Fibroblast of skin of right biceps (primary cell): Measurements from ENCODE around the gene TTC7B.

Source experiments
- DNase-seq: peaks from one replicate; pipeline ENCODE4 v3.0.0-alpha.2; 2013

TTC7B gene

DNA sequence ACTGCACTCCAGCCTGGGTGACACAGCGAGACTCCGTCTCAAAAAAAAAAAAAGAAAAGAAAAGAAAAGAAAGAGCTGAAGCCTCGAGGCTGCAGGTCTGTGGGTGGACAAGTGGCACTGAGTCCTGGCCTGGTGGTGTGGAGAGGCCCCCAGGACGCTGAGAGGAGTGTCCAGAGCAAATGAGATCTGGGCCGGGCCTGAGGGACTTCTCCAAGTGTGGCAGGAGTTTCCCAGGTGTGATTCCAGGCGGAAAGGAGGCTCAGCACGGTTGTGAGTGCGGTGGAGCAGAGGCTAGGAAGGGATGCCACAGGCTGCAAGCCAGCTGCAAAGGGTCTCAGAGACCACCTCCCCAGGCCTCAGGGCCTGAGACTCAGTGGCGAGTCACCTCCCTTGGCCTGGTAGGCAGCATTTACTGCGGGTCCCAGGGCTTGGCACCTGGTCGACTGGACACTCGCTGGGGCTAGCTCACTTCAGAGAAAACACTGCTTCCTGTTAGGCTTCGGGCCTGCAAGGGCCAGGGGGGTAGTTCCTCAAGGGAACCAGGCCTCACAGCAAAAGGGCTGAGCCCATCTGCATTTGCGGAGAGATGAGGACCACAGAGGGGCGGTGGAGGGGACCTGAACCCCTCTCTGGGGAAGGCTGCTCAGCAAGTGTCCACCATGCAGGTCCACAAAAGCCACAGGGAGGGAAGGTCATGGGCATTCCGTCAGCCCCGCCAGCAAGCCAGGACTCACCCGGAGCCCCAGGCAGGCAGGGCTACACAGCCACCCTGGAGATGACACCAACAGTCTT, 11.7 kb downstream of the TTC7B start:
- no peak for DNase-seq

DNA sequence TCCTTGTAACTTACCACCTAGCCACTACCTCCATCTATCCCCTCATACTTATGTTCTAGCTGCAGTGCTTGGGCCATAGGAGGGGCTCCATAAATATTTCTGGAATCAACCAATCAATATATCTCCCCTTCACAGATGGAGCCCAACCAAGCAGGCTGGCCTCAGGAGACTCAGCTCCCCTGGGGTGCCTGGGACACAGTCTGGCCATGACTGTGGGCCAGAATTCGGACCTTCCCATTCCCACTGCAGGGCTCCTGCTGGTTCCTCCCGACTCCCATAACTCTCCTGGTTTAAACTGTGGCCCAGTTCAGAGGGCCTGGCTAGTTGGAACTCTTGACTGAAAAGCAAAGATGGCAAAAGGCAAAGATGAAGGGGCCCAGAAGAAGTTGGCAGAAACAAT, 13.0 kb downstream of the TTC7B start:
- DNase-seq = no peak

DNA sequence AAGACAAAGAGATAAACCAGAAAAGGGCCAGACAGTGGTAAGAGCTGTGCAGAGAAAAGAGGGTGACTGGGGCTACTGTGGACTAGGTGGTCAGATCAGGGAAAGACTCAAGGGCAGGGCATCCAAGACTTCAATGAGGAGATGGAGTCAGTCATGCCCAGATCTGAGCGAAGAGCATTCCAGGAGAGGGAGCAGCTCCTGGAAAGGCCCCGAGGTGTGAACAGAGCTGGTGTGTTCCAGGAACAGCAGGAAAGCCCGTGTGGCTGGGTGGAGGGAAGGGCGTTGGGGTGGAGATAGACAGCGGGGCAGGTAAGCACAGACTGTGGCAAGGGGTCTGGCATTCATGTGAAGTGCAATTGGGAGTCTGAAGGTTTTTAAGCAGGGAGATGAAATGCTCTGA, 16.8 kb downstream of the TTC7B start:
- DNase-seq = no peak

GRCh38 chr14:90797919-90798318, 18.3 kb downstream of the TTC7B start:
- no peak for DNase-seq

DNA sequence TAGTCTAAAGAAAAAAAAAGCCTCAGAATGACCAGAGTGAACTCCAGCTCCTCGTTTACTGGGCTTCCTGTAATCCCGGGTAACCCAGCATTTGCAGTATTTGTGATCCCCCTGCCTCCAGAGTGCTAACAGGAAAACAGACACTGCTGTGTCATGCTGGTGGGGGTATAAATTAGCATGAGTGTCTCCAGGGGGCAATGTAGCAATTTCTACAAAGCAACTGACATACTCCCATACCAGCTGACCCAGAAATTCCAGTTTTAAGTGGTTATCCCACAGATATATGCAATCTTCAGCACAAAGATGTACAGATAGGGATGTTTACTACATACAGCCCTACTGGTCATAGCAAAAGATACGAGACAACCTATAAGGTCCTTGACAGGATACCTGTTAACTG, 18.8 kb downstream of the TTC7B start:
- peak; percentile 57 for DNase-seq

- DNase-seq = no peak
Measured at GRCh38 chr14:90796329-90796728, 19.9 kb downstream of the TTC7B start.

DNA sequence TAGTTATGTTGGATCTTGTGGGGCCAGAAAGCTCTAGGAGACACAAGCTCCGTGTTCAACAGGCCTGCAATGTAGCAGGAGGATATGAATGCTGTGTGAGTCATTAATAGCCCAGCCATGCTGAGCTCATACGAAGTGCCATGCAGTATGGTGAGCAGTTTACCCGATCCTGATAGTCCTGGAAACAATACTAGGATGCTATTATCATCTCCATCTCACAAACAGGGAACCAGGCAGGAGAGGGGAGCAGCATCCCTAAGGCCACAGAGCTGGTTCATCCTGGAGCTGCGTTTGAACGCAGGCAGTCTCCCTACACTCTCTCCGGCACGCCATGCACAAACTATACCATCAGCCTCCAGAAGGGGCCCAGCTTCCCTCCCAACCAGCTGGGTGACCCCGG, 20.5 kb downstream of the TTC7B start:
- DNase-seq = peak; percentile 88

DNA sequence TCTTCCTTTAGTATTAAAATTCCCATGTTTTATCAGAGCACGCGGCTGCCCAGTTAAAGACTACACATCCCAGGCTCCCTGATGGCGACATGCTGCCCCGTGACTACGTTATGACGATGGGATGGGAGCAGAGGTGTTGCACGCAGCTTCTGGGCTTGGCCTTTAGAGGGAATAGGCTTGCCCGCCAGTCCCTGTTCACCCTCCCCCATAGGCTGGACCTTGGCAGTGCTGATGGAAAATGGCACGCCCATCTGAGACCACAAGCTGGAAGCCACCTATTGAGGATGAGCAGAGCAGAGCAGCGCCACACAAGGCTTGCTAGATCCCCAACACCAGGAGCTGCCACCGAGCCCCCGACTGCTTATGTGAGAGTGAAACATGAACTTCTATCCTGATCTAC, 24.7 kb downstream of the TTC7B start:
- no peak for DNase-seq

- no peak for DNase-seq
Measured at GRCh38 chr14:90788031-90788430, 28.2 kb downstream of the TTC7B start.

DNA sequence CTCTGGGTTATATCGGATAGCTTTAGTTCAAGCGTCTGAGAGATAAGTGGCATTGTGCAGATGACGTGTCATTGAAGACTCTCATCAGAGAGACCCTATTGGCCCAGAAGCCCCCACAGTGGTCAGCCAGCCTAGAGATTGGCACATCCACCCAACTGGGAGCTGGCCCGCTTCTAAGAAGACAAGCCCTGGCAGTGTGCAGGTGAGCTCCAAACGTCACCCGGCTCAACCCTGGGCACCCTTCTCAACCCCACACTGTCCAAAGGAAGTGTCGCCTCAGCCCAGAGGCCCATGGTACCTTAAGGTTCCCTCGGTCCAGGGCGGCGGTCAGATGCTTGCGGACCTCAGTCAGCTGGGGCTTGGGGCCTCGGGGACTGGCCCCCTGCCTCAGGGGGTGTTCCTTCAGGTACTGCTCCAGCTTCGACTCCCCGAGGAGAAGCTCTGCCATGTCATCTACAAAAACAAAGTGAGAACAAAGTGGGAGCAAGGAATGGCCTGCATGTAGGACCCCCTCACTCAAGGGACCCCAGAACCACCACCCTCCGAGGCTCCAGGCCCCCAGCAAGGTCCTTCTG, 30.3 kb downstream of the TTC7B start:
- no peak for DNase-seq

GRCh38 chr14:90785471-90785870, 30.8 kb downstream of the TTC7B start:
- peak; percentile 44 for DNase-seq

- DNase-seq = no peak
Measured at GRCh38 chr14:90784621-90785270, 31.5 kb downstream of the TTC7B start.

GRCh38 chr14:90783344-90783743, 32.9 kb downstream of the TTC7B start:
- no peak for DNase-seq

- DNase-seq = no peak
Measured at GRCh38 chr14:90782892-90783291, 33.3 kb downstream of the TTC7B start.

DNA sequence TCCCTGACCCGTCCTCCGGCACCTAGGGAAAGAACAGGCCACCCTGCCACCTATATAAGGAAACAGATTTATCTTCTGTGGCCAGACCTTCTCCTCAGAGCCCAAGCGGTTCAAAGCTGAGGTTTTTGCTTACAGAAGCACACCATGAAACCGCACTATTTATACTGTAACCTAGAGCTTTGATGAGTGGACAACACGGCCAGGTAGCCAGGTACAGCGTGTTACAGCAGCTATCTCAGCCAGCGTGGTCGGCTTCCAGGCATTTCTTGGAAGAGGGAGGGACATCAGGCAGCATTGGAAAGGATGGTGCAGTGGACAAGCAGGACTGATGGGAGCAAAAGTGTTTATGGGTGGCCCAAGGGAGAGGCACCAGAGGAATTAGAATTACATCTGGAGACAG, 34.4 kb downstream of the TTC7B start:
- DNase-seq = no peak

- peak; percentile 22 for DNase-seq
Measured at GRCh38 chr14:90781344-90781761, 34.9 kb downstream of the TTC7B start.

GRCh38 chr14:90780519-90780918, 35.7 kb downstream of the TTC7B start:
- DNase-seq = no peak

GRCh38 chr14:90778571-90779255, 37.5 kb downstream of the TTC7B start:
- DNase-seq = no peak

DNA sequence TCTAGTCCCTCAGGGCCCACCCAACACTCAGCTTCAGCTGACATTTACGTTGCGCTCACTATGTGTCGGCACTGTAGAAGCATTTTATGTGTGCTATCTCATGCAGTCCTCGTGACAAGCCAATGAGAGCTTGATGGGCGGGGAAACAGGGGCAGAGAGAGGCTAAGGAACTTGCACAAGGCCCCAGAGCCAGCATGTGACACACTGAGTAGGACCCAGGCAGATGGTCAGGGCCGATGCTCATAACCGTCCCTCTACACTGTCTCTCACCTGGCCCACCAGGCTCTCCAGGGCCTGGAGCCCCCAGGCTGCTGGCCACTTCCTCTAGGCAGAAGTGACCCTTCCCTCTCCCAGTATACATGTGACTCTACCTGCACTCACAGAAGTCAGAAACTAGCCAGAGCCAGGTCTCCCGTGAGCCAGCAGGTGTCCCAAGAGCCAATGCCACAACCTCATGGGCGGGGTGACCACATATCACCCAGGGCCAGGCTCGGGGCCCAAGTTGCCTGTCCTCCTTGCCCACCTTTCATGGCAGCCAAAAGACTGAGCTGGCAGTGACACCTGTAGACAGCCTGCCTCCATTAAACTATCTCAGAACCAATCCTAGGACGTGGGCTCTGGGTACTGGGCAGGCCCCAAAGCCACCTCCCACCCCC, 38.3 kb downstream of the TTC7B start:
- no peak for DNase-seq

GRCh38 chr14:90777358-90777757, 38.9 kb downstream of the TTC7B start:
- DNase-seq = no peak

GRCh38 chr14:90775441-90775840, 40.8 kb downstream of the TTC7B start:
- no peak for DNase-seq

GRCh38 chr14:90774316-90774715, 41.9 kb downstream of the TTC7B start:
- DNase-seq = no peak

GRCh38 chr14:90773705-90774104, 42.5 kb downstream of the TTC7B start:
- DNase-seq = no peak
